ENCODE data around the gene SOAT1.

- TF ChIP-seq TCF4 (CRISPR knock-in tag; IDR thresholded peaks at IDR 0.05; ENCODE audit: borderline replicate concordance) (no peak), ZNF565 (CRISPR knock-in tag; conservative IDR thresholded peaks at IDR 0.05; ENCODE audit: low read depth) (no peak)
- TF ChIP-seq, protein P1, sequence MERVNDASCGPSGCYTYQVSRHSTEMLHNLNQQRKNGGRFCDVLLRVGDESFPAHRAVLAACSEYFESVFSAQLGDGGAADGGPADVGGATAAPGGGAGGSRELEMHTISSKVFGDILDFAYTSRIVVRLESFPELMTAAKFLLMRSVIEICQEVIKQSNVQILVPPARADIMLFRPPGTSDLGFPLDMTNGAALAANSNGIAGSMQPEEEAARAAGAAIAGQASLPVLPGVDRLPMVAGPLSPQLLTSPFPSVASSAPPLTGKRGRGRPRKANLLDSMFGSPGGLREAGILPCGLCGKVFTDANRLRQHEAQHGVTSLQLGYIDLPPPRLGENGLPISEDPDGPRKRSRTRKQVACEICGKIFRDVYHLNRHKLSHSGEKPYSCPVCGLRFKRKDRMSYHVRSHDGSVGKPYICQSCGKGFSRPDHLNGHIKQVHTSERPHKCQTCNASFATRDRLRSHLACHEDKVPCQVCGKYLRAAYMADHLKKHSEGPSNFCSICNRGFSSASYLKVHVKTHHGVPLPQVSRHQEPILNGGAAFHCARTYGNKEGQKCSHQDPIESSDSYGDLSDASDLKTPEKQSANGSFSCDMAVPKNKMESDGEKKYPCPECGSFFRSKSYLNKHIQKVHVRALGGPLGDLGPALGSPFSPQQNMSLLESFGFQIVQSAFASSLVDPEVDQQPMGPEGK (CRISPR knock-in tag; IDR thresholded peaks at IDR 0.05; ENCODE audit: borderline replicate concordance) = no peak
Measured at GRCh38 chr1:179351281-179351680, 57.7 kb downstream of the SOAT1 start.
